Measurements from ENCODE around the gene ANKS1A. TPM values are rescaled to one million over a fixed set of nuclear protein-coding genes. Genes with fewer than 3 reads are reported as not detected.

ANKS1A gene
- total RNA-seq, 4 donors from 2014 or later = 5.3 to 8.6 (median 7.0) TPM

DNA sequence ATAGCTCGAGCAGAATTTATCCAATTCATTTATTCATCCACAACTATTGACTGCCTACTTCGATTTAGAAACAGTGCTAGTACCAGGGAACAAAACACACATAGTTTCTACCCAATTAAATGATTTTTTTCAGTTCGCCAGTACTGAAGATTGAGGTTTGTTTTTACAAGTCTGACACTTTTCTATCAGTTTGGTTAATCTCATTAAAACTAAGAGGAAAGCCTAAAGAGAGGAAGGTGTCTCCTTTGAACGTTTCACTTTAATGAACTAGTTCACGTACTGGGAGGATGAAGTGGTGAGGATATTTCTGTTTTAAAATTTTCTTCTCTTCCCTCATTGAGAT lies 570 bp upstream of the ANKS1A start:
- Histone ChIP-seq H3K4me3 (peak overlapping the region; percentile 90 to 96 (median 94)), H3K27me3 (no peaks in the 10 kb centered on the region), H3K27ac (peak overlapping the region; percentile 82 to 89 (median 88)), H3K9me3 (no peaks in the 10 kb centered on the region), H3K36me3 (no peaks in the 10 kb centered on the region), H3K4me1 (peaks cover 20 to 23% of the 10 kb centered on the region in 2 donors)
- in situ Hi-C loops (cut with MboI; ENCODE audit: low sequenced_read_pairs in 4 of 4) (loop anchor here in 2 of 4 donors (5.0 to 10.0 kb wide), 2 partner anchors 96 to 134 kb away; partner anchors contain the start of genes BLTP3A (in 1 of the 2) and SNRPC (in 1 of the 2)), intact Hi-C loops (cut with DNase I; ENCODE audit: low total_unique reads) (loop anchor here (1.0 to 5.0 kb wide), 5 partner anchors 22 to 361 kb away; partner anchors contain the start of genes BLTP3A, ILRUN and SNRPC)
- no peak for DNase-seq
- ATAC-seq = no peak
- TF ChIP-seq, protein P1, sequence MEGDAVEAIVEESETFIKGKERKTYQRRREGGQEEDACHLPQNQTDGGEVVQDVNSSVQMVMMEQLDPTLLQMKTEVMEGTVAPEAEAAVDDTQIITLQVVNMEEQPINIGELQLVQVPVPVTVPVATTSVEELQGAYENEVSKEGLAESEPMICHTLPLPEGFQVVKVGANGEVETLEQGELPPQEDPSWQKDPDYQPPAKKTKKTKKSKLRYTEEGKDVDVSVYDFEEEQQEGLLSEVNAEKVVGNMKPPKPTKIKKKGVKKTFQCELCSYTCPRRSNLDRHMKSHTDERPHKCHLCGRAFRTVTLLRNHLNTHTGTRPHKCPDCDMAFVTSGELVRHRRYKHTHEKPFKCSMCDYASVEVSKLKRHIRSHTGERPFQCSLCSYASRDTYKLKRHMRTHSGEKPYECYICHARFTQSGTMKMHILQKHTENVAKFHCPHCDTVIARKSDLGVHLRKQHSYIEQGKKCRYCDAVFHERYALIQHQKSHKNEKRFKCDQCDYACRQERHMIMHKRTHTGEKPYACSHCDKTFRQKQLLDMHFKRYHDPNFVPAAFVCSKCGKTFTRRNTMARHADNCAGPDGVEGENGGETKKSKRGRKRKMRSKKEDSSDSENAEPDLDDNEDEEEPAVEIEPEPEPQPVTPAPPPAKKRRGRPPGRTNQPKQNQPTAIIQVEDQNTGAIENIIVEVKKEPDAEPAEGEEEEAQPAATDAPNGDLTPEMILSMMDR (IDR thresholded peaks at IDR 0.05 in 4 of 5, conservative IDR thresholded peaks at IDR 0.05 in 1 of 5) = no peak
- TF ChIP-seq POLR2A (IDR thresholded peaks at IDR 0.05) = no peak

DNA sequence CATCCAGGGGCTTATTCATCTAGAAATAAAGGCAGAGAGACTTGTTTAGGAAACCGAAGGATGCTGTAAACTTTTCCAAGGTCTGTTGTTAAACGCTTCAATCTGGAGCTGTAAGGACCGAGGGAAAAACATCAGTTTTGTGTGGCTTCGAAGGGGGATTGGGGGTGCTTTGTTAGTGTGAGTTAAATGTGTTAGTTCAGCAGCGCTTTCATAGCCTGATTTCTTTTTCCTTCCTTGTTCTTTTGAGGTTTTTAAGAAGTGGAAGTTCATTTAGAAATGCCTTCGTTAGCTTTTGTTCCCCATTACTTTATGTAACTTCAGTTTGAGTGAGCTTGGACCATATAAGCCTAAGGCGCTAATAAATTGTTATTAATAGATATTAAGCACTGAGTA lies 1.5 kb downstream of the ANKS1A start:
- H3K4me3 ChIP-seq = peak overlapping the region; percentile 90 to 96 (median 94)
- TF ChIP-seq POLR2A (IDR thresholded peaks at IDR 0.05) = no peak
- TF ChIP-seq, protein P1 (IDR thresholded peaks at IDR 0.05 in 4 of 5, conservative IDR thresholded peaks at IDR 0.05 in 1 of 5) = no peak
- no peak for DNase-seq
- H3K36me3 ChIP-seq = no peaks in the 10 kb centered on the region
- H3K4me1 ChIP-seq = peaks cover 20 to 23% of the 10 kb centered on the region in 2 donors
- intact Hi-C loops (cut with DNase I; ENCODE audit: low total_unique reads) = no loop called here
- ATAC-seq = no peak
- no peaks in the 10 kb centered on the region for H3K27me3 ChIP-seq
- in situ Hi-C loops (cut with MboI; ENCODE audit: low sequenced_read_pairs in 4 of 4) = loop anchor here in 1 of 4 donors (10.0 kb wide), 1 partner anchor 74 kb away; no protein-coding TSS in a partner anchor
- H3K27ac ChIP-seq = peak overlapping the region in 3 of 4 donors; percentile 22 to 89 (median 88)
- no peaks in the 10 kb centered on the region for H3K9me3 ChIP-seq

DNA sequence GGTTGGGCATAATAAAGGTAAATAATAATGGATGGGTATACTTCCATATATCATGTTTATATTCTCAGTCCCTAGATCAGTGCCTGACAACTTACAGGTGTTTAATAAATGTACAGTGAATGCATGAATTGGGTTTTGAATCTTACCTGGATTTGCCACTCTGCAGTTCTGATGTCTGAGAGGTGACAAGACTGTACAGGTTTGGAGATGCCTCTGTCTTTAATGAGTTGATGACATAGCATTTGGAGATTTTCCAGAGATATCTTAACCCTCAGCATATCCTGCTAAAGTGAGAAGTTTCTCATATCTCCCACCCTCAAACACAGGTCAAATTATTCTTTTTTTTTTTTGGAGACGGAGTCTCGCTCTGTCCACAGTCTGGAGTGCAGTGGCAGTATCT lies 2.2 kb downstream of the ANKS1A start:
- Histone ChIP-seq H3K4me1 (peaks cover 19 to 22% of the 10 kb centered on the region in 2 donors), H3K4me3 (peak overlapping the region in 1 of 4 donors; percentile 94), H3K9me3 (no peaks in the 10 kb centered on the region), H3K36me3 (no peaks in the 10 kb centered on the region), H3K27ac (no peak overlapping the region), H3K27me3 (no peaks in the 10 kb centered on the region)
- intact Hi-C loops (cut with DNase I; ENCODE audit: low total_unique reads) = no loop called here
- in situ Hi-C loops (cut with MboI; ENCODE audit: low sequenced_read_pairs in 4 of 4) = loop anchor here in 1 of 4 donors (10.0 kb wide), 1 partner anchor 74 kb away; no protein-coding TSS in a partner anchor
- TF ChIP-seq, protein P1 (IDR thresholded peaks at IDR 0.05 in 4 of 5, conservative IDR thresholded peaks at IDR 0.05 in 1 of 5) = no peak
- no peak for TF ChIP-seq POLR2A (IDR thresholded peaks at IDR 0.05)
- ATAC-seq = no peak
- no peak for DNase-seq

DNA sequence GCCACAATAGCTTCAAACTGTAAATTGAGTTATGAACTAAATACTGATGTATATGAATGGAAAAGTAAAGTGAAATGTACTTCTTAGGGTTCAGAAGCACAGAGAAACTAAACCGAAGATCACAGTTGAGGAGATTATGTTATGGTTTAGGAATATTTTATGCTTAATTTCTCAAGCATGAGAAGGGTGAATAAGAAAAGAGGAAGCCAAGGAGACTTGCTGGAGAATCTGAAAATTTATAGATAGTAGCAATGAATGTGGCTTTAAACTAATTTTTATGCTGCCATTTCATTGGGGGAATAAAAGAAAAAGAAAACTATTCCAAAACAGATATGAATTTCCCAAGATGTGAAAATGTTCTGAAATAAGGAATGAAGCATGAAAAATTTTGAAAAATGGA lies 5.6 kb downstream of the ANKS1A start:
- Histone ChIP-seq H3K27me3 (no peaks in the 10 kb centered on the region), H3K4me3 (no peak overlapping the region), H3K36me3 (no peaks in the 10 kb centered on the region), H3K4me1 (peaks cover 17 to 28% of the 10 kb centered on the region in 2 donors), H3K9me3 (no peaks in the 10 kb centered on the region), H3K27ac (no peak overlapping the region)
- no peak for ATAC-seq
- intact Hi-C loops (cut with DNase I; ENCODE audit: low total_unique reads) = no loop called here
- in situ Hi-C loops (cut with MboI; ENCODE audit: low sequenced_read_pairs in 4 of 4) = loop anchor here in 1 of 4 donors (10.0 kb wide), 1 partner anchor 70 kb away; no protein-coding TSS in a partner anchor
- no peak for TF ChIP-seq POLR2A (IDR thresholded peaks at IDR 0.05)
- TF ChIP-seq, protein P1 (IDR thresholded peaks at IDR 0.05 in 4 of 5, conservative IDR thresholded peaks at IDR 0.05 in 1 of 5) = no peak
- no peak for DNase-seq
